HCT116 (cell line): ENCODE results near the gene EPHA4. TPM values are rescaled to one million over a fixed set of nuclear protein-coding genes. Genes with fewer than 3 reads are reported as not detected.

Source experiments
- ATAC-seq: fragments of 200-7000 bp; cut with Tn5 transposase; 2 replicates; pipeline ENCODE4 v1.9.1; 2020; ENCODE audit warnings: mild to moderate bottlenecking, moderate library complexity
- BruUV-seq: library from RNA; stranded (reverse); fragments of 400-500 nt; replicated peaks from 2 replicates; lab custom pipeline; 2021; lab: Mats Ljungman, UMichigan
- CTCF ChIA-PET: fragments of 300-600 bp; sonication (Branson Sonifier 250); formaldehyde crosslinking; loops from one replicate; lab custom pipeline; 2021; ENCODE audit warnings: antibody characterized with exemption; lab: Charles Lee
- POLR2A ChIA-PET: fragments of 300-600, 350-600 bp; sonication (Branson Sonifier 250); formaldehyde crosslinking; loops from one replicate; lab custom pipeline; 2021; ENCODE audit warnings: antibody characterized with exemption; lab: Charles Lee
- RAD21 ChIA-PET, 2 experiments: fragments of 300-600 bp; sonication (Branson Sonifier 250); formaldehyde crosslinking; loops; one replicate each; lab custom pipeline; 2023; ENCODE audit warnings: low total read pairs in 2 of 2; ENCODE audit not compliant: uncharacterized antibody in 2 of 2, unreplicated experiment in 2 of 2, low non-redundant PET in 1 of 2; lab: Charles Lee
- DNase-seq: peaks from one replicate; pipeline ENCODE4 v3.0.0-alpha.2; 2010; ENCODE audit warnings: low read depth, low spot score
- H2AFZ ChIP-seq: fragments of 200-600 bp; shearing (Covaris generic), sonication (generic); 2 replicates; pipeline ENCODE4 v1.6.1; 2017; ENCODE audit warnings: low read depth, mixed run types, mixed read lengths, antibody characterized with exemption, low read length; ENCODE audit not compliant: poor library complexity, severe bottlenecking
- H3K27ac ChIP-seq: 2 replicates; pipeline ENCODE4 v1.5.1; 2012; ENCODE audit warnings: low read depth, low read length
- H3K27me3 ChIP-seq: fragments of 200-600 bp; sonication (generic); 2 replicates; pipeline ENCODE4 v1.6.1; 2016; ENCODE audit warnings: mixed run types, low read length, mixed read lengths; ENCODE audit not compliant: insufficient read depth
- H3K36me3 ChIP-seq, 2 experiments: fragments of 200-500 bp in 1 of 2; fragments of 200-600 bp in 1 of 2; sonication (Bioruptor generic) in 1 of 2; sonication (generic) in 1 of 2; 2 replicates each; pipeline versions ENCODE4 v1.5.1 to v1.6.1; 2014 to 2016; ENCODE audit warnings: low read length in 2 of 2, inconsistent platforms in 1 of 2, mixed read lengths in 1 of 2, mixed run types in 1 of 2; ENCODE audit not compliant: insufficient read depth in 2 of 2, control insufficient read depth in 1 of 2
- H3K4me1 ChIP-seq, 2 experiments: fragments of 200-600 bp in 1 of 2; sonication (generic) in 1 of 2; 2 replicates each; pipeline versions ENCODE4 v1.5.1 to v1.6.1; 2012 to 2017; ENCODE audit warnings: low read length in 2 of 2, inconsistent platforms in 1 of 2, mild to moderate bottlenecking in 1 of 2, mixed read lengths in 1 of 2, mixed run types in 1 of 2, moderate library complexity in 1 of 2; ENCODE audit not compliant: insufficient read depth in 2 of 2, control insufficient read depth in 1 of 2
- H3K4me2 ChIP-seq: fragments of 200-600 bp; sonication (generic); 2 replicates; pipeline ENCODE4 v1.6.1; 2017; ENCODE audit warnings: mixed run types, low read length, mixed read lengths
- H3K4me3 ChIP-seq, 2 experiments: fragments of 200-600 bp in 1 of 2; sonication (generic) in 1 of 2; replicated peaks in 1 of 2; 2 replicates each; pipeline ENCODE4 v1.5.1; 2011 to 2016; ENCODE audit warnings: low read length in 2 of 2, control low read depth in 1 of 2, low read depth in 1 of 2, mild to moderate bottlenecking in 1 of 2, mixed read lengths in 1 of 2, mixed run types in 1 of 2
- H3K79me2 ChIP-seq: fragments of 200-600 bp; sonication (generic); 2 replicates; pipeline ENCODE4 v1.6.1; 2017; ENCODE audit warnings: mild to moderate bottlenecking, mixed run types, low read length, moderate library complexity, mixed read lengths; ENCODE audit not compliant: insufficient read depth
- H3K9ac ChIP-seq: fragments of 200-600 bp; sonication (generic); 2 replicates; pipeline ENCODE4 v1.6.1; 2016; ENCODE audit warnings: low read length, mixed read lengths
- H3K9me2 ChIP-seq: fragments of 200-600 bp; sonication (generic), shearing (Covaris generic); 2 replicates; pipeline ENCODE4 v1.6.1; 2017; ENCODE audit warnings: mixed run types, mild to moderate bottlenecking, moderate library complexity; ENCODE audit not compliant: insufficient read depth
- H3K9me3 ChIP-seq, 2 experiments: fragments of 200-500 bp in 1 of 2; fragments of 200-600 bp in 1 of 2; sonication (Bioruptor generic) in 1 of 2; sonication (generic) in 1 of 2; 2 replicates each; pipeline ENCODE4 v1.6.1; 2014 to 2017; ENCODE audit warnings: low read length in 2 of 2, mixed read lengths in 2 of 2, inconsistent platforms in 1 of 2, low read depth in 1 of 2, mild to moderate bottlenecking in 1 of 2, mixed run types in 1 of 2, moderate library complexity in 1 of 2; ENCODE audit not compliant: control insufficient read depth in 1 of 2, insufficient read depth in 1 of 2
- H4K20me1 ChIP-seq: fragments of 200-600 bp; sonication (generic), shearing (Covaris generic); 2 replicates; pipeline ENCODE4 v1.6.1; 2017; ENCODE audit warnings: mixed run types, mild to moderate bottlenecking, moderate library complexity; ENCODE audit not compliant: insufficient read depth
- ATF3 ChIP-seq: IDR thresholded peaks from 2 replicates; pipeline ENCODE4 v1.6.1; 2012
- CBX3 ChIP-seq: IDR thresholded peaks from 2 replicates; pipeline ENCODE4 v1.6.1; 2012; ENCODE audit warnings: low read depth
- CTCF ChIP-seq, 3 experiments: fragments of 200-600 bp in 1 of 3; sonication (generic) in 1 of 3; IDR thresholded peaks in 2 of 3; conservative IDR thresholded peaks in 1 of 3; 2 replicates each; pipeline ENCODE4 v1.5.1; 2012 to 2017; ENCODE audit warnings: low read depth in 2 of 3, low read length in 2 of 3, antibody characterized with exemption in 1 of 3, borderline replicate concordance in 1 of 3, control low read depth in 1 of 3, mild to moderate bottlenecking in 1 of 3, mixed read lengths in 1 of 3, mixed run types in 1 of 3, moderate library complexity in 1 of 3; ENCODE audit not compliant: insufficient read depth in 1 of 3
- JUND ChIP-seq: IDR thresholded peaks from 2 replicates; pipeline ENCODE4 v1.6.1; 2012
- MAX ChIP-seq: IDR thresholded peaks from 2 replicates; pipeline ENCODE4 v1.6.1; 2012
- POLR2AphosphoS5 ChIP-seq: IDR thresholded peaks from 2 replicates; pipeline ENCODE4 v1.6.1; 2011; ENCODE audit warnings: mild to moderate bottlenecking, low read depth, low read length, moderate library complexity
- SP1 ChIP-seq: IDR thresholded peaks from 2 replicates; pipeline ENCODE4 v1.6.1; 2012; ENCODE audit warnings: low read depth
- SRF ChIP-seq: IDR thresholded peaks from 2 replicates; pipeline ENCODE4 v1.6.1; 2012; ENCODE audit warnings: low read depth
- ZBTB33 ChIP-seq: IDR thresholded peaks from 2 replicates; pipeline ENCODE4 v1.6.1; 2011; ENCODE audit warnings: mild to moderate bottlenecking, low read length, moderate library complexity; ENCODE audit not compliant: insufficient replicate concordance; ENCODE audit errors: extremely low read depth
- intact Hi-C: fragments of 100-400 bp; cut with micrococcal nuclease; formaldehyde crosslinking; loops from 2 replicates; pipeline ENCODE4 v1.10.0; 2022
- total RNA-seq: library from RNA; stranded (reverse); gene quantifications from one replicate; pipeline ENCODE4 v1.2.1, GENCODE V29; 2021; ENCODE audit not compliant: unreplicated experiment

EPHA4 gene
- total RNA-seq, 1 experiment from 2014 or later: 3.5 TPM

- CTCF ChIA-PET: no interaction called here
- TF ChIP-seq CBX3 (no peak), JUND (no peak), MAX (no peak), ZBTB33 (no peak), CTCF (IDR thresholded peaks at IDR 0.05 in 2 of 3, conservative IDR thresholded peaks at IDR 0.05 in 1 of 3; ENCODE audit: borderline replicate concordance in 1 of 3, insufficient read depth in 1 of 3, low read depth in 2 of 3, low read length in 2 of 3) (no peak), SP1 (no peak), SRF (no peak), ATF3 (no peak), POLR2AphosphoS5 (no peak)
- no peak overlapping the region for H3K9ac ChIP-seq
- H3K9me3 ChIP-seq: no peaks in the 10 kb centered on the region
- H3K9me2 ChIP-seq: no peaks in the 10 kb centered on the region
- POLR2A ChIA-PET: no interaction called here
- H2AFZ ChIP-seq: no peak overlapping the region
- H3K4me2 ChIP-seq: no peak overlapping the region
- H3K79me2 ChIP-seq: no peaks in the 10 kb centered on the region
- H4K20me1 ChIP-seq: no peaks in the 10 kb centered on the region
- DNase-seq (no peak), ATAC-seq (no peak)
- BruUV-seq: no TSS peak
- H3K27me3 ChIP-seq: no peaks in the 10 kb centered on the region
- H3K27ac ChIP-seq: no peak overlapping the region
- H3K4me1 ChIP-seq: peaks cover 0 to 5% of the 10 kb centered on the region in 2 experiments; a peak in 2 of 4 replicates
- intact Hi-C loops: no loop called here
- H3K36me3 ChIP-seq: no peaks in the 10 kb centered on the region
- no peak overlapping the region for H3K4me3 ChIP-seq
- RAD21 ChIA-PET: no interaction called here
Observed at GRCh38 chr2:221449406-221449805, 122.7 kb downstream of the EPHA4 start.
